SK-N-SH treated with all-trans-retinoic acid at 6 μM for 48 hours (cell line): ENCODE measurements around the gene BDNF.

Experiments
- ATAC-seq: fragments of 200-7000 bp; cut with Tn5 transposase; 3 replicates; pipeline ENCODE4 v1.9.1; 2020; ENCODE audit warnings: mild to moderate bottlenecking, moderate library complexity
- ARNTL ChIP-seq: fragments of 450-650 bp; formaldehyde crosslinking; IDR thresholded peaks from 2 replicates; pipeline ENCODE4 v1.5.0; 2020; ENCODE audit warnings: low read depth, mild to moderate bottlenecking, moderate library complexity, borderline replicate concordance
- CSRNP3 ChIP-seq: fragments of 250-450 bp; sonication (Bioruptor Pico); IDR thresholded peaks from 2 replicates; pipeline ENCODE4 v1.5.1; 2021; ENCODE audit warnings: mild to moderate bottlenecking, moderate library complexity
- ESRRG ChIP-seq: fragments of 250-450 bp; sonication (Bioruptor Pico); IDR thresholded peaks from 2 replicates; pipeline ENCODE4 v1.6.1; 2021; ENCODE audit warnings: mild to moderate bottlenecking
- GLIS3 ChIP-seq: fragments of 250-450 bp; sonication (Bioruptor Pico); IDR thresholded peaks from 2 replicates; pipeline ENCODE4 v1.5.0; 2020; ENCODE audit warnings: mild to moderate bottlenecking, moderate library complexity
- ISL1 ChIP-seq: fragments of 250-450 bp; sonication (Bioruptor Pico); IDR thresholded peaks from 2 replicates; pipeline ENCODE4 v2.1.2; 2022; ENCODE audit warnings: mild to moderate bottlenecking, moderate library complexity
- PATZ1 ChIP-seq: fragments of 250-450 bp; sonication (Bioruptor Pico); IDR thresholded peaks from 2 replicates; pipeline ENCODE4 v1.8.0; 2020; ENCODE audit warnings: mild to moderate bottlenecking, moderate library complexity, borderline replicate concordance
- PPARA ChIP-seq: fragments of 250-450 bp; sonication (Bioruptor Pico); IDR thresholded peaks from 2 replicates; pipeline ENCODE4 v1.5.0; 2020; ENCODE audit warnings: mild to moderate bottlenecking, borderline replicate concordance
- RARB ChIP-seq: fragments of 250-450 bp; sonication (Bioruptor Pico); IDR thresholded peaks from 2 replicates; pipeline ENCODE4 v1.8.0; 2021; ENCODE audit warnings: mild to moderate bottlenecking, moderate library complexity
- SNAI2 ChIP-seq: fragments of 250-450 bp; sonication (Bioruptor Pico); IDR thresholded peaks from 2 replicates; pipeline ENCODE4 v1.5.0; 2020; ENCODE audit warnings: mild to moderate bottlenecking, moderate library complexity
- TCF4 ChIP-seq: fragments of 250-450 bp; sonication (Bioruptor Pico); IDR thresholded peaks from 2 replicates; pipeline ENCODE4 v1.8.0; 2021; ENCODE audit warnings: mild to moderate bottlenecking, moderate library complexity, borderline replicate concordance
- TOX ChIP-seq: fragments of 250-450 bp; sonication (Bioruptor Pico); IDR thresholded peaks from 2 replicates; pipeline ENCODE4 v1.8.0; 2021; ENCODE audit warnings: mild to moderate bottlenecking, moderate library complexity, borderline replicate concordance
- ZFP3 ChIP-seq: fragments of 250-450 bp; sonication (Bioruptor Pico); IDR thresholded peaks from 2 replicates; pipeline ENCODE4 v1.5.0; 2020; ENCODE audit warnings: mild to moderate bottlenecking, moderate library complexity
- ZFP30 ChIP-seq: fragments of 450-650 bp; formaldehyde crosslinking; IDR thresholded peaks from 2 replicates; pipeline ENCODE4 v1.5.0; 2022; ENCODE audit warnings: mild to moderate bottlenecking, moderate library complexity
- ZNF565 ChIP-seq: fragments of 450-650 bp; formaldehyde crosslinking; conservative IDR thresholded peaks from 2 replicates; pipeline ENCODE4 v1.5.0; 2020; ENCODE audit warnings: low read depth, mild to moderate bottlenecking, moderate library complexity
- ZNF70 ChIP-seq: fragments of 450-650 bp; formaldehyde crosslinking; IDR thresholded peaks from 2 replicates; pipeline ENCODE4 v1.5.0; 2020; ENCODE audit warnings: mild to moderate bottlenecking, moderate library complexity
- ZNF8 ChIP-seq: fragments of 450-650 bp; formaldehyde crosslinking; IDR thresholded peaks from 2 replicates; pipeline ENCODE4 v1.5.0; 2020; ENCODE audit warnings: mild to moderate bottlenecking, moderate library complexity
- TF ChIP-seq, protein P1 (sequence below): fragments of 250-450 bp; sonication (Bioruptor Pico); IDR thresholded peaks from 2 replicates; pipeline ENCODE4 v1.5.1; 2020; ENCODE audit warnings: low read depth, mild to moderate bottlenecking, moderate library complexity
- TF ChIP-seq, protein P2 (sequence below): fragments of 250-450 bp; sonication (Bioruptor Pico); IDR thresholded peaks from 2 replicates; pipeline ENCODE4 v1.8.0; 2021; ENCODE audit warnings: low read depth, mild to moderate bottlenecking, moderate library complexity, borderline replicate concordance

The BDNF gene

GRCh38 chr11:27698872-27699241, 1.4 kb downstream of the BDNF start:
- ATAC-seq = peak; percentile 77
- TF ChIP-seq CSRNP3 (CRISPR knock-in tag) (no peak), PATZ1 (CRISPR knock-in tag) (no peak), TOX (CRISPR knock-in tag) (no peak), ZFP3 (no peak), ZNF70 (CRISPR knock-in tag) (no peak), ARNTL (CRISPR knock-in tag) (no peak)
- TF ChIP-seq, protein P1, sequence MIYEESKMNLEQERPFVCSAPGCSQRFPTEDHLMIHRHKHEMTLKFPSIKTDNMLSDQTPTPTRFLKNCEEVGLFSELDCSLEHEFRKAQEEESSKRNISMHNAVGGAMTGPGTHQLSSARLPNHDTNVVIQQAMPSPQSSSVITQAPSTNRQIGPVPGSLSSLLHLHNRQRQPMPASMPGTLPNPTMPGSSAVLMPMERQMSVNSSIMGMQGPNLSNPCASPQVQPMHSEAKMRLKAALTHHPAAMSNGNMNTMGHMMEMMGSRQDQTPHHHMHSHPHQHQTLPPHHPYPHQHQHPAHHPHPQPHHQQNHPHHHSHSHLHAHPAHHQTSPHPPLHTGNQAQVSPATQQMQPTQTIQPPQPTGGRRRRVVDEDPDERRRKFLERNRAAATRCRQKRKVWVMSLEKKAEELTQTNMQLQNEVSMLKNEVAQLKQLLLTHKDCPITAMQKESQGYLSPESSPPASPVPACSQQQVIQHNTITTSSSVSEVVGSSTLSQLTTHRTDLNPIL (CRISPR knock-in tag) = no peak
- TF ChIP-seq, all 23 proteins: peak for 0

- ATAC-seq = no peak
- TF ChIP-seq SNAI2 (CRISPR knock-in tag) = no peak
- TF ChIP-seq ZFP3 = no peak
- TF ChIP-seq, all 23 proteins: peak for 0
Measured at GRCh38 chr11:27697679-27698275, 2.5 kb downstream of the BDNF start.

DNA sequence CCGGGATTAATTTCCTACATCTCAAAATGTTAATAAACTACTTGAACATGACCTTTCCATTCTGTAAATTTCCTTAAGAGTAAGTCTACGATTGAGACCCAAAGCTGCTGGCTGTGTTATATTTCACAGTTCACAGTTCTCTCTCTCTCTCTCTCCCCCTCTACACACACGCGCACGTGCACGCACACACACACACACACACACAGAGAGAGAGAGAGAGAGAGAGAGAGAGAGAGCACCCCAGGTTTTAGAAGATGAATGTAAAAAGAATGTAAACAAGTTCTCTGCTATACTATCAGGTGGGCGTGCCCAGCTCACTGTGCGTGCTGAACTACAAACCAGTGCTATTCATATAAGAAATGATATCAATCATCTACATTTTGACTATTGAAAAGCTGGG, 3.3 kb downstream of the BDNF start:
- TF ChIP-seq ZNF8 (CRISPR knock-in tag) = no peak
- TF ChIP-seq PPARA = no peak
- no peak for TF ChIP-seq ZNF70 (CRISPR knock-in tag)
- no peak for TF ChIP-seq RARB (CRISPR knock-in tag)
- TF ChIP-seq ESRRG (CRISPR knock-in tag) = no peak
- no peak for TF ChIP-seq ZNF565 (CRISPR knock-in tag)
- TF ChIP-seq ISL1 (CRISPR knock-in tag) = no peak
- TF ChIP-seq, protein P2, sequence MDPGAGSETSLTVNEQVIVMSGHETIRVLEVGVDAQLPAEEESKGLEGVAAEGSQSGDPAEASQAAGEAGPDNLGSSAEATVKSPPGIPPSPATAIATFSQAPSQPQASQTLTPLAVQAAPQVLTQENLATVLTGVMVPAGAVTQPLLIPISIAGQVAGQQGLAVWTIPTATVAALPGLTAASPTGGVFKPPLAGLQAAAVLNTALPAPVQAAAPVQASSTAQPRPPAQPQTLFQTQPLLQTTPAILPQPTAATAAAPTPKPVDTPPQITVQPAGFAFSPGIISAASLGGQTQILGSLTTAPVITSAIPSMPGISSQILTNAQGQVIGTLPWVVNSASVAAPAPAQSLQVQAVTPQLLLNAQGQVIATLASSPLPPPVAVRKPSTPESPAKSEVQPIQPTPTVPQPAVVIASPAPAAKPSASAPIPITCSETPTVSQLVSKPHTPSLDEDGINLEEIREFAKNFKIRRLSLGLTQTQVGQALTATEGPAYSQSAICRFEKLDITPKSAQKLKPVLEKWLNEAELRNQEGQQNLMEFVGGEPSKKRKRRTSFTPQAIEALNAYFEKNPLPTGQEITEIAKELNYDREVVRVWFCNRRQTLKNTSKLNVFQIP (CRISPR knock-in tag) = no peak
- no peak for TF ChIP-seq ZFP30 (CRISPR knock-in tag)
- TF ChIP-seq ZFP3 = no peak
- TF ChIP-seq ARNTL (CRISPR knock-in tag) = no peak
- TF ChIP-seq GLIS3 (CRISPR knock-in tag) = no peak
- TF ChIP-seq CSRNP3 (CRISPR knock-in tag) = no peak
- TF ChIP-seq TCF4 (CRISPR knock-in tag) = no peak
- TF ChIP-seq, protein P1 (CRISPR knock-in tag) = no peak
- TF ChIP-seq SNAI2 (CRISPR knock-in tag) = no peak
- TF ChIP-seq PATZ1 (CRISPR knock-in tag) = no peak
- ATAC-seq = no peak
